Loucy (cell line): ENCODE data around the gene SHISA5.
"Not testable (repeated sequence)": the region's sequence is repeated elsewhere in the genome, so short reads cannot be mapped to it uniquely, and the experiment has no call there.

Experiments used
- H2AFZ ChIP-seq: fragments of 200-600 bp; sonication (generic); 2 replicates; pipeline ENCODE4 v1.6.0; 2016; ENCODE audit warnings: antibody characterized with exemption, mild to moderate bottlenecking, low read length, moderate library complexity
- H3F3A ChIP-seq: fragments of 200-600 bp; 2 replicates; pipeline ENCODE4 v1.6.0; 2016; ENCODE audit warnings: antibody characterized with exemption, low read depth, mild to moderate bottlenecking
- H3K27me3 ChIP-seq: fragments of 200-600 bp; sonication (generic); 2 replicates; pipeline ENCODE4 v1.6.1; 2014; ENCODE audit warnings: low read length, mild to moderate bottlenecking; ENCODE audit not compliant: insufficient read depth, poor library complexity, severe bottlenecking
- H3K36me3 ChIP-seq: fragments of 200-600 bp; sonication (generic); 2 replicates; pipeline ENCODE4 v1.6.1; 2016; ENCODE audit warnings: low read length; ENCODE audit not compliant: insufficient read depth
- H3K4me1 ChIP-seq: fragments of 200-600 bp; sonication (generic); 2 replicates; pipeline ENCODE4 v1.5.1; 2014; ENCODE audit warnings: low read length, mild to moderate bottlenecking; ENCODE audit not compliant: insufficient read depth, poor library complexity, severe bottlenecking
- H3K4me2 ChIP-seq: fragments of 200-600 bp; sonication (generic); 2 replicates; pipeline ENCODE4 v1.6.0; 2014; ENCODE audit warnings: antibody characterized with exemption, low read length, low read depth, mild to moderate bottlenecking; ENCODE audit not compliant: poor library complexity, severe bottlenecking
- H3K4me3 ChIP-seq: fragments of 200-600 bp; sonication (generic); 2 replicates; pipeline ENCODE4 v1.5.1; 2014; ENCODE audit warnings: low read length, mild to moderate bottlenecking, mixed read lengths; ENCODE audit not compliant: poor library complexity, severe bottlenecking
- H3K79me2 ChIP-seq: fragments of 200-600 bp; sonication (generic); 2 replicates; pipeline ENCODE4 v1.6.1; 2014; ENCODE audit warnings: low read length; ENCODE audit not compliant: insufficient read depth
- H3K9ac ChIP-seq: fragments of 200-600 bp; sonication (generic); 2 replicates; pipeline ENCODE4 v1.6.0; 2014; ENCODE audit warnings: mild to moderate bottlenecking, low read depth, low read length, moderate library complexity; ENCODE audit not compliant: poor library complexity, severe bottlenecking
- H3K9me2 ChIP-seq: fragments of 200-600 bp; sonication (generic); replicated peaks from 2 replicates; pipeline ENCODE4 v1.6.1; 2016; ENCODE audit warnings: low read depth, low read length, mixed read lengths
- H3K9me3 ChIP-seq: fragments of 200-600 bp; sonication (generic); 2 replicates; pipeline ENCODE4 v1.6.1; 2014; ENCODE audit warnings: mild to moderate bottlenecking, antibody characterized with exemption, low read length, low read depth; ENCODE audit not compliant: insufficient read depth
- H4K20me1 ChIP-seq: fragments of 200-600 bp; sonication (generic); 2 replicates; pipeline ENCODE4 v1.6.0; 2014; ENCODE audit warnings: antibody characterized with exemption, low read length, mild to moderate bottlenecking; ENCODE audit not compliant: insufficient read depth, poor library complexity, severe bottlenecking
- EZH2phosphoT487 ChIP-seq: fragments of 200-600 bp; IDR thresholded peaks from 2 replicates; pipeline ENCODE4 v1.6.1; 2018; ENCODE audit warnings: antibody characterized with exemption, mild to moderate bottlenecking, moderate library complexity, borderline replicate concordance
- TF ChIP-seq, protein P1 (sequence below): fragments of 200-600 bp; sonication (generic); conservative IDR thresholded peaks from 2 replicates; pipeline ENCODE4 v1.5.1; 2014; ENCODE audit warnings: mild to moderate bottlenecking, antibody characterized with exemption, low read length

Gene SHISA5, protein sequence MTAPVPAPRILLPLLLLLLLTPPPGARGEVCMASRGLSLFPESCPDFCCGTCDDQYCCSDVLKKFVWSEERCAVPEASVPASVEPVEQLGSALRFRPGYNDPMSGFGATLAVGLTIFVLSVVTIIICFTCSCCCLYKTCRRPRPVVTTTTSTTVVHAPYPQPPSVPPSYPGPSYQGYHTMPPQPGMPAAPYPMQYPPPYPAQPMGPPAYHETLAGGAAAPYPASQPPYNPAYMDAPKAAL

DNA sequence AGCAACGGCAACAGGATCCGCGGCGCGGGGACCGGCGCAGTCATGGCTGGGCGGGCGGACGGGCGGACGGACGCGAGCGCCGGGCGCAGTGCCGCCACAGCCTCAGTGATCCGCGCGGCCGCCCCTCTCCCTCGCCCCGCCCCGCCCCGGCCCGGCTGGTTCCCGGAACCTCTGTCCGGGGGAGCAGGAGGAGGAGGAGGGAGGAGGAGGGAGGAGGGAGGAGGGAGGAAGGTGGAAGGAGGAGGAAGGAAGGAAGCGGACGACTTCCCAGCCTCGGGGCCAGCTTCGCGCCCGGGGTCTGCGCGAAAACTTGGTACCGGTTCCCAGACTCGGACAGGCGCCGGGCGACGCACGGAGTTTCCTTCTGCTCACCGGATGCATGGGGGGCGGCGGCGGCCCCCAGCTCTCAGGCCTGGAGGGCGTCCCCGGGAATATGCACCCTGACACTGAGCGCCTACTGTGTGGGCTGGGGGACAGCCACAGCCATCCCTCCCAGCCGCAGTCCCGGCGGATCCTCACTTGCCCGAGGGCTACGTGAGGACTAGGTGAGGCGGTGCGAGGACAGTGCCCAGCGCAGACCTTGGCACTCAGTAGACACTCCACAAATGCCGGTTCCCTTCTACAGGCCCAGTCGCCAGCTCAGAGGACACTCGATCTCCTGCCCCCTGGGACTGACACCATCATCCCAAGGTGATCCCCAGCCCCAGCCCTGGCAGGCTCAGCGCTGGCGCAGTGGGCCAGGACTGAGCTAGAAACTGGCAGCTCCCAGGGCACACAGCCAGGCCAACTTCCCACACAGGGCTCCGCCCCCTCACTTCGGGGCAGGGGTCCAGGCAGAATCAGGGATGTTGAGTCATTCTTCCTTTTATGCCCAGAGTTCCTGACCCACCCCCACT lies at the start of gene SHISA5:
Gene SHISA5, minus strand, starts transcription at position 124 of the 896 bp plus-strand sequence. Its CDS starts 80 bp downstream, at position 44.
- H4K20me1 ChIP-seq = no peaks in the 10 kb centered on the region
- H3K9ac ChIP-seq = peak within 1 kb of the TSS; percentile 28
- H2AFZ ChIP-seq = peak within 1 kb of the TSS; percentile 20; the same call in 1 of the 2 replicates
- peak within 1 kb of the TSS; percentile 61 for H3K4me3 ChIP-seq
- no peaks in the 10 kb centered on the region for H3F3A ChIP-seq
- TF ChIP-seq, protein P1, sequence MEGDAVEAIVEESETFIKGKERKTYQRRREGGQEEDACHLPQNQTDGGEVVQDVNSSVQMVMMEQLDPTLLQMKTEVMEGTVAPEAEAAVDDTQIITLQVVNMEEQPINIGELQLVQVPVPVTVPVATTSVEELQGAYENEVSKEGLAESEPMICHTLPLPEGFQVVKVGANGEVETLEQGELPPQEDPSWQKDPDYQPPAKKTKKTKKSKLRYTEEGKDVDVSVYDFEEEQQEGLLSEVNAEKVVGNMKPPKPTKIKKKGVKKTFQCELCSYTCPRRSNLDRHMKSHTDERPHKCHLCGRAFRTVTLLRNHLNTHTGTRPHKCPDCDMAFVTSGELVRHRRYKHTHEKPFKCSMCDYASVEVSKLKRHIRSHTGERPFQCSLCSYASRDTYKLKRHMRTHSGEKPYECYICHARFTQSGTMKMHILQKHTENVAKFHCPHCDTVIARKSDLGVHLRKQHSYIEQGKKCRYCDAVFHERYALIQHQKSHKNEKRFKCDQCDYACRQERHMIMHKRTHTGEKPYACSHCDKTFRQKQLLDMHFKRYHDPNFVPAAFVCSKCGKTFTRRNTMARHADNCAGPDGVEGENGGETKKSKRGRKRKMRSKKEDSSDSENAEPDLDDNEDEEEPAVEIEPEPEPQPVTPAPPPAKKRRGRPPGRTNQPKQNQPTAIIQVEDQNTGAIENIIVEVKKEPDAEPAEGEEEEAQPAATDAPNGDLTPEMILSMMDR = no peak
- no peak for TF ChIP-seq EZH2phosphoT487
- H3K36me3 ChIP-seq = no peaks in the 10 kb centered on the region
- H3K4me1 ChIP-seq = peaks cover 3% of the 10 kb centered on the region
- H3K9me3 ChIP-seq = no peaks in the 10 kb centered on the region
- H3K4me2 ChIP-seq = peak within 1 kb of the TSS; percentile 43
- no peaks in the 10 kb centered on the region for H3K79me2 ChIP-seq
- no peaks in the 10 kb centered on the region for H3K27me3 ChIP-seq
- no peaks in the 10 kb centered on the region for H3K9me2 ChIP-seq

DNA sequence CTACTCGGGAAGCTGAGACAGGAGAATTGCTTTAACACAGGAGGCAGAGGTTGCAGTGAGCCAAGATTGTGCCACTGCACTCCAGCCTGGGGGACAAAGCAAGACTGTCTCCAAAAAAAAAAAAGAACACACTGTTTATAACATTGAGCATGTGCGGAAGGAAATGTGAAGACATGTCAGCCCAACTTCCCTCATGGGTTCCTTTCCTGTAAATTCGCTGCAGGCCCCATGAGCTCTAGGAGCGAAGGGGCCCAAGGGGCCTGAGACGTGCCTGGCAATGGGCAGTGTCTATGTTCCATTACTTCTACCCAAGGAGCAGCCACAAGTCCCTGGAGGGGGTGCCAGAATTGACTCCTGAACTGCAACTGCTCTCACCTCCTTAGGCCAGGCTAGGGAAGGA lies 49.4 kb upstream of the SHISA5 start:
- TF ChIP-seq EZH2phosphoT487 = no peak
- TF ChIP-seq, protein P1 = no peak
- Histone ChIP-seq H3K4me1 (peaks cover 40% of the 10 kb centered on the region), H3K79me2 (peaks cover 80% of the 10 kb centered on the region), H3K9ac (peak overlapping the region; percentile 71), H3K36me3 (peaks cover 3% of the 10 kb centered on the region; the same call in 1 of the 2 replicates), H3K4me2 (peak overlapping the region; percentile 89), H4K20me1 (peaks cover 32% of the 10 kb centered on the region), H3F3A (no peaks in the 10 kb centered on the region), H2AFZ (no peak overlapping the region), H3K4me3 (peak overlapping the region; percentile 83), H3K9me3 (no peaks in the 10 kb centered on the region), H3K9me2 (no peaks in the 10 kb centered on the region), H3K27me3 (no peaks in the 10 kb centered on the region)

DNA sequence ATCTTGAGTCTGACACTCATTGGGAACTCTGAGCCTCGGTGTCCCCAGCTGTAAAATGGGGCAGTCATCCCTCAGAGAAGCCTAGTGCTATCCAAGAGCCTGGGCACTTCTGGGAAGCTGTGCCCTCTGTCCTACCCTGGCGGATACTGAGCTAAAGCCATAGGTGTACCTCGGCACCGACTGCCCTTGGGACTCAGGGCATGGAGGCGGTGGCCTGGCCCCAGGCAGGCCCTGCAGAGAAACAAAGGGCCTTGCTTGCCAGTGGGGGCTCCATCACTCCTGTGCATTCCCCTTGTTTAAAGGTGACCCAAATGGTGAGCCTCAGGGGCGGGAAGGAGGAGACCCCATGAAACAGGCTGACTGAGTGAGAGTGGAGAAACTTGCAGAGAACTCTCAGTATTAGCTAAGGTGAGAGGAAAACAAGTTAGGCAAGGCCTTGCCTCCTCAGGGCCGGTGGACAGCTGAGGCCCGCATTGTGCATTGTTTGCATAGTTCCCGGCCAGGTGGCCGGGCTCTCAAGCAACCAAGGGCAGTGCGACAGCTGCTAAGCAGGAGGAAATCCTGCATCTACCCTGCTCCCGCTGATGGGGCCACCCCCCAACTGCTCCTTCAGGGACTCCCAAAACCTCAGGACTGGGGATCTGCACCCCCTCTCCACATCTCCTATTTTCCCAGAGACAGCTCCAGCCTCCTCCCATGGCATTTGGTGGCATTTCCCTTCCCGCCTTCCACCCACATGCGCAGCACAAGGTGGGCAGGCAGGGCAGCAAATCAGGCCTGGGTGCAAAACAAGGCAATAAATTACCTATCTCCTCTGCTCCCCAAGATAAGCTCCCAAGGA lies 48.4 kb upstream of the SHISA5 start:
- Histone ChIP-seq H3F3A (no peaks in the 10 kb centered on the region), H3K4me1 (peaks cover 30% of the 10 kb centered on the region), H3K9ac (peak overlapping the region; percentile 71), H3K4me2 (peak overlapping the region; percentile 89), H4K20me1 (peaks cover 32% of the 10 kb centered on the region), H3K9me3 (no peaks in the 10 kb centered on the region), H3K27me3 (no peaks in the 10 kb centered on the region), H3K36me3 (peaks cover 12% of the 10 kb centered on the region; the same call in 1 of the 2 replicates), H3K4me3 (peak overlapping the region; percentile 83), H3K9me2 (no peaks in the 10 kb centered on the region), H3K79me2 (peaks cover 80% of the 10 kb centered on the region), H2AFZ (no peak overlapping the region)
- TF ChIP-seq, protein P1 = no peak
- TF ChIP-seq EZH2phosphoT487 = no peak

DNA sequence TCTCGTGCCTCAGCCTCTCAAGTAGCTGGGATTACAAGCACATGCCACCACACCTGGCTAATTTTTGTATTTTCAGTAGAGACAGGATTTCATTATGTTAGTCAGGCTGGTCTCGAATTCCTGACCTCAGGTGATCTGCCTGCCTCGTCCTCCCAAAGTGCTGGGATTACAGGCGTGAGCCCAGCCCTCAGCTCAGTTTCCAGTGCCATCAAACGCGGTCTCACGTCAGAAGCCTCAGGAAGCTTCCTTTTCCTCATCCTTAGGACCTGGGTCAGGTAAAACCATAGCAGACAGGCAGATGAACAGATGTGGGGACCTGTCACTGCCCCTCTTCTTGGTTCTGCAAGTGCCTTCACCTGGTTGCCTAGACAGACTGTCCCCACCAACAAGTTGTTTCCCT lies 47.7 kb upstream of the SHISA5 start:
- H2AFZ ChIP-seq, H3K9me2 ChIP-seq, H3K27me3 ChIP-seq, H3F3A ChIP-seq, H3K9me3 ChIP-seq: not testable (repeated sequence)
- peaks cover 80% of the 10 kb centered on the region for H3K79me2 ChIP-seq
- peak overlapping the region; percentile 71 for H3K9ac ChIP-seq
- H3K4me1 ChIP-seq = peaks cover 28% of the 10 kb centered on the region
- peak overlapping the region; percentile 83 for H3K4me3 ChIP-seq
- peaks cover 19% of the 10 kb centered on the region; the same call in 1 of the 2 replicates for H3K36me3 ChIP-seq
- peak overlapping the region; percentile 89 for H3K4me2 ChIP-seq
- peaks cover 32% of the 10 kb centered on the region for H4K20me1 ChIP-seq
